Fibroblast of lung (primary cell): ENCODE data around the gene PLAC8.

Source experiments
- CTCF ChIP-seq, 2 donors: IDR thresholded peaks in 1 of 2; conservative IDR thresholded peaks in 1 of 2; 1 replicate in 1 of 2; 2 replicates in 1 of 2; pipeline ENCODE4 v1.5.1; 2011 to 2012; ENCODE audit warnings: low read length in 2 of 2, control low read depth in 1 of 2, inconsistent platforms in 1 of 2, low read depth in 1 of 2, mild to moderate bottlenecking in 1 of 2
- EZH2 ChIP-seq: IDR thresholded peaks from 2 replicates; pipeline ENCODE4 v1.5.1; 2012; ENCODE audit warnings: low read length, control low read depth, mild to moderate bottlenecking; ENCODE audit errors: missing control alignments

- TF ChIP-seq CTCF (conservative IDR thresholded peaks at IDR 0.05 in 1 of 2, IDR thresholded peaks at IDR 0.05 in 1 of 2; ENCODE audit: low read depth in 1 of 2, low read length in 2 of 2) (no peak), EZH2 (no peak)
These were observed 3.4 kb downstream of the PLAC8 start for GRCh38 chr4:83110970-83111750.
